LHCN-M2 (cell line): Measurements from ENCODE around the gene MYMX. TPM values are rescaled to one million over a fixed set of nuclear protein-coding genes. Genes with fewer than 3 reads are reported as not detected.
A peak's percentile ranks its signal among the peaks of the same experiment; 100 is the strongest.

Experiments used
- DNase-seq: peaks from one replicate; pipeline ENCODE4 v3.0.0-alpha.2; 2012; ENCODE audit warnings: low read depth
- total RNA-seq: library from RNA; depleted of rRNA; stranded (reverse); fragments of >200 nt; gene quantifications from 2 replicates; pipeline ENCODE4 v1.2.3, GENCODE V29; 2014

Gene MYMX
- total RNA-seq, 1 experiment from 2014 or later: 38.0 TPM

DNA sequence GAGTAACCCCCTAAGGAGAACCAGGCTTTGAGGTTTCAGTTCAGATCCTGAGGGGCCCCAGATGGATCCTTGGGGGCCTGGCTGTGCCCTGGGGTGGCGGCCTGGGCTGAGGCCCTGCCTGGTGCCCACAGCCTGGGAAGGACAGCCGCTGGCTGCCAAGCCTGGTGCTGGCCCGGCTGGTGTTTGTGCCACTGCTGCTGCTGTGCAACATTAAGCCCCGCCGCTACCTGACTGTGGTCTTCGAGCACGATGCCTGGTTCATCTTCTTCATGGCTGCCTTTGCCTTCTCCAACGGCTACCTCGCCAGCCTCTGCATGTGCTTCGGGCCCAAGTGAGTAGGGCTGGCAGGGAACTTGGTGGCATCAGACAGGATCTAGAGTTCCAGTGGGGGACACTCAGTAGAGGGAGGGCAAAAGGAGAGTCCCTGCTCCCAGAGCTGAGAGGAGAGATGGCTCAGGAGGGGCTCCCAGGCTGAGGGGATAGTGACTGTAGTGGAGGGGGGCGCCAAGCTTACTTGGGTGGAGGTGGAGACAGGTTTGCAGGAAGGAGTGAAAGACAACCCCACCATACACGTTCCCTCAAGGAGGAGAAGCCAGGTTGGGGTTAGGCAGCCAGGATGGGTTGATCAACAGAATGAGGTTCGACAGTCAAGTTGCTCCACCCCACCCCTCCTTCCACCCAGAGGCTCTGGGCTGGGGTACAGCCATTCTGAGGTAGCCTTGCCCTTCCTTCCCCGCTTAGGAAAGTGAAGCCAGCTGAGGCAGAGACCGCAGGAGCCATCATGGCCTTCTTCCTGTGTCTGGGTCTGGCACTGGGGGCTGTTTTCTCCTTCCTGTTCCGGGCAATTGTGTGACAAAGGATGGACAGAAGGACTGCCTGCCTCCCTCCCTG lies 16.2 kb downstream of the MYMX start:
- no peak for DNase-seq

DNA sequence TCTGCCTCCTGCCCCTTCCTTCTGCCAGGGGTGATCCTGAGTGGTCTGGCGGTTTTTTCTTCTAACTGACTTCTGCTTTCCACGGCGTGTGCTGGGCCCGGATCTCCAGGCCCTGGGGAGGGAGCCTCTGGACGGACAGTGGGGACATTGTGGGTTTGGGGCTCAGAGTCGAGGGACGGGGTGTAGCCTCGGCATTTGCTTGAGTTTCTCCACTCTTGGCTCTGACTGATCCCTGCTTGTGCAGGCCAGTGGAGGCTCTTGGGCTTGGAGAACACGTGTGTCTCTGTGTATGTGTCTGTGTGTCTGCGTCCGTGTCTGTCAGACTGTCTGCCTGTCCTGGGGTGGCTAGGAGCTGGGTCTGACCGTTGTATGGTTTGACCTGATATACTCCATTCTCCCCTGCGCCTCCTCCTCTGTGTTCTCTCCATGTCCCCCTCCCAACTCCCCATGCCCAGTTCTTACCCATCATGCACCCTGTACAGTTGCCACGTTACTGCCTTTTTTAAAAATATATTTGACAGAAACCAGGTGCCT lies 16.9 kb downstream of the MYMX start:
- DNase-seq: no peak

DNA sequence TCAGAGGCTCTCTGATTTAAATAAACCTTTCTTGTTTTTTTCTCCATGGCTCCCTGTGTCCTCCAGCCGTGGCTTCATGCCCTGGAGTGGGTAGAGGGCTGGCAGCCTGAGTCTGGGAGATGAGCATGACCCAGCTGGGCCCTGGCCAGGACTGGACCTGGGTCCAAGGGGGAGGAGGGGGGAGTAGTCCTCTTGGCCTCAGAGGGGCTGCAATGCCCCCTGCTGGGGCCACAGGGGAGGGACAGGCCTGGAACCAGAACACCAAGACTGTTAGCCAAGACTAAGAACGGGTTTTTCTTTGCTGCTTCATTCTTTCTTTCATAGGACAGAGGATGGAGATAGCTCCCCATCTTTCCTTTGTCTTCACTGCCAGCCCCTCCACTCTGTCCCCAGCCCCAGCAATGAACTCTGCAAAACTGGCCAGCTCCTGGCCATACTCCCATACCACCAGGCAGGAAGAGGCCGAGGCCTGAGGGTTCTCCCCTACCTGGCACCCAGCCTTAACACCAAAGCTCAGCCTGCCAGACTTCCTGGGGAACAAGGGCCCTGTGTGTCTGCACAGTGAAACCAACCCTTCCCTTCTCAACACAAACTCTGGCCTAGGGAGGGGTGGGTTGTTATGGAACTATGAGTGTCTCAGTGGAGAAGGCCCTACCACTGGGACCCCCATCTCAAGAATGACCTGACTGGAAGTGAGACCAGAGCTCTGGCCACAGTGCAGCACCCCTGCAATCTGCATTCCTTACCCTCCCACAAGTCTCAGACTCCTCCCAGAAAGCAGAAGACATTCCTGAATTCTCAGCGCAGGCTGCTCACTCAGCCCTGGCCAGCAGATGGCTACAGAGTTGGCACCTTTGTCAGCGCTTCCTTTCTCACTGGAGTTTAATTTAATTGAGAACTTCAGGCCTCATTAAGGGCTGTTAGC lies 17.6 kb downstream of the MYMX start:
- DNase-seq: peak; percentile 73

DNA sequence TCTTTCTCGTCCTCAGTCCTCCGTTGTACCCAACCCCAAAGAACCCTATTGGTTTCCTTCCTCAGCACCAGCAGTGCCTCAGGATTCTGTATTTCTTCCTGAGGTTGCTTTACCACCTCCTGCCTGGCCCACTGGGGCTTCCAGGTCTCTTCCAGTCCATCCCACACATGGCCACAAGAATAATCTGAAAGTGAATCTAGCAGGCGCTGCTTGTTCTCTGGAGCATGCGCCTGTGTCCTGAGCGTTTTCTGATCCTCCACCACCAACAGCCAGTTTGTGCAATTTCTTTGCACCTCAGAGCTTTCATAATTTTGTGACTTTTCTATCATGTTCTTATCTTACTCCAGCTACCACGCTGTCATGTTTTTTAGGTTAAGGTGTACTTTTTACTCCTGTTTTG lies 18.5 kb downstream of the MYMX start:
- no peak for DNase-seq

DNA sequence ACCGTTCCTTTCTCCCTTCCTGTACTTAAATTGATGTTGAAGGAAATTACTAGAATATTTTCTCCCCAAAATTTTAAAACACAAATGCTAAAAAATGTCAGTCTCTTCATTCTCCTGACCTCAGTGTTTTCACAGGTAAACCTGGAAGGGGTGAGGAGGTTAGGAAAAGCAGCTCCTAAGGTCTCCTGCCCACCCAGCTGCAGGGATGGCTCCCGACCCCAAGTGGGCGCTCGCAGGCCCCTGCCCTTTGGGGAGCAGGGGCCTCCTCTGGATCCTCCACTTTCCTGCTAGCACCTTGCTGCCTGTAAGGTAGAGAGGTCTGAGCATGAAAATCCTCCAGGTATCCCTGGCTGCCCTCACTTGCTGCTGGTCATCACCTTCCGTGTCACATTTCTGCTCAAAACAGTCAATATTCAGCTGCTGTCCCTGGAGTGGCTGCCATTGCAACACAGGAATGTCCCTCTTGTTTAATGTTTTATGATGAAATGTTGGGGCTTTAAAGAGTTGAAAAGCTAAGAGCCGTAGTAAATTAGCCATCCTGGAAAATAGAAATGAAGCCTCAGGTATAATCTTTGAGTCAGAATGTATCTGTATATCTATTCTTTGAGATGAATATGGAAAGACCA lies 19.3 kb downstream of the MYMX start:
- DNase-seq: no peak

DNA sequence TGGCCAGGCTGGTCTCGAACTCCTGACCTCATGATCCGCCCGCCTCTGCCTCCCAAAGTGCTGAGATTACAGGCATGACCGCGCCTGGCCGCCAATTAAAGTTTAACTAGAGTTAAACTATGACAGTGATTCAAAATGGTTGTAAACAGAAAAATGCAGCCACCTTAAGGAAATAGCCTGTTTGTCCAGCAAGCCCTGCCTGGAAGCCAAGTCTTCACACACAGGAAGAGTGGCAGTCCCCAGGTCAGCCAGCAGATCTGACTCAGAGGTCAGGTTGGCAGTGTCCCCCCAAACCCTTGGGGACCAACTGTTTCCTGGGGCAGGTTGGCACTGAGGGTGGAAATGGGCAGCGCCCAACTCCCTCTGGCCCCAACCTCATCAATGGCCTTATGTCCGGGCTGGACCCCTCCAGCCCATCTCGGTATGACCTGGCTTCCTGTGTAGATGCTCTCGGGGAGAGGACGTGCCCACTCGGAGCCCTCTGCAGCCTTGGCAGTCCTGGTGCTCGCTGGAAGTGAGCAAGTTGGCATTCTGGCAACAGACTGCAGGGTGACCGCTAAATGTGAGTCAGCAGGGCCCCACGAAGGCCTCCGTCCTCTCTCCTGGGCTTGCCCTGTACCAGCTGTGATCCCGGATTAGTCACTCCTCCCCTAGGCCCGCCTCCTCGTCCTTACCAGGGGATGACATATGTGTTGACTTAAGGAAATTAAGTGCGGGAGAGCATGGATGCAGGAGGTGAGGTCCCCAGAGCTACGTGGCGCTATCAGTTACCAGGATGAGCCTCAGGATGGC lies 20.5 kb downstream of the MYMX start:
- peak; percentile 99 for DNase-seq

DNA sequence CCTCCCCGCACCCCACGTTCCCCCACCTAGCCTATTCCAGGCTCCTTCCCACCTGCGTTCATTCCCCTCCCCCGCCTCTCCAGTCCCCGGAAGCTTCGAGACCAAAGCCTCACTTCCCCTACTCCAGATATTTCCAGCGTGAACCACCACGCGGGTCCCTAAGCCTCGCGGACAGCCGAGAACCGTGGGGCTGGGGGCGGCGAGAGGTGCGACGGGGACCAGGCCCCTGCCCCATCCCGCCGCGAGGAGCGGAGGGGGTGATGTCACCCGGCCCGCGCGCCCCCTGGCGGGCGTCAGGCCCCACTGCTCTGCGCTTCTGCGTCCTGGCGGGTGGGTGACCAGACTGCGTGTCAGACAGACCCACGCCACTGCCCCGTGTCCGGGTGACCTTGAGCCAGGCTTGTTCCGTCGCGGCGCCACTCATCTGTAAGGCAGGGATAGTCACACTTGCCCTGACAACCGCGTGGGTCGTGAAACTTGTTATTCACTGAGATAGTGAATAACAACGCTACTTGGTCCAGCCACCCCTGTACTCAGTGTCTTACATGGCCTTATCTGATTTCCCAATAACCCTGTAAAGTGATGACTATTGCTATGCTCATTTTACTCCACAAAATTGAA lies 21.2 kb downstream of the MYMX start:
- DNase-seq: peak; percentile 62

DNA sequence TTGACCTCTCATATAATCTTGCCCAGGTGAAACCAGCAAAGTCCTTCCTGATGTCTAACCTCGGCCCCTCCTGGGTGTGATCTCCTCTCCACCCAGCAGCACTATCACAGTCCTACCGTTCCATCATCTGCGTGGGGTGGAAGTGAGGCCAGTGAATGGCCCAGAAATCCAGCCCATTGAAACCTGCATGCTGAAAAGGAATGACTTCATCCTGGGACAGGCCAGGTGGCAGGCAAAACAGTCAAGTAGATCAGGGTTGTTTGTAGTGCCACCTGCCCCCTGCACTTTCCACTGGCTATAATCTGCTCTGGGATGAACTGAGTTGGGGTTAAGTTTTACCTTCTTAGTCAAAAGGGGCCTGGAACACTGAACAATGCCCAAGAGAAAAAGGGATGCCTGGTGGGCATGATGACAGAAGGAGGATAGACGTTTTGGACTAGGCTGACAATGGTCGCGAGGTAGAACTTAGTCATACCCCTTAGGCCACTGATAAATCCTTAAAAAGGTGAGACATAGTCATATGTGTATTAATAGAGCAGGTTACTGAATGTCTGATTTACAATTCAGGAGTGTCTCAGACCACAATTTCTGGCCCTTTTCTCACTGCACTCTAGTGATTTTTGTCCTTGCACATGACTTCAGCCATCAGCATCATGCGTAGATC lies 22.1 kb downstream of the MYMX start:
- DNase-seq: no peak

DNA sequence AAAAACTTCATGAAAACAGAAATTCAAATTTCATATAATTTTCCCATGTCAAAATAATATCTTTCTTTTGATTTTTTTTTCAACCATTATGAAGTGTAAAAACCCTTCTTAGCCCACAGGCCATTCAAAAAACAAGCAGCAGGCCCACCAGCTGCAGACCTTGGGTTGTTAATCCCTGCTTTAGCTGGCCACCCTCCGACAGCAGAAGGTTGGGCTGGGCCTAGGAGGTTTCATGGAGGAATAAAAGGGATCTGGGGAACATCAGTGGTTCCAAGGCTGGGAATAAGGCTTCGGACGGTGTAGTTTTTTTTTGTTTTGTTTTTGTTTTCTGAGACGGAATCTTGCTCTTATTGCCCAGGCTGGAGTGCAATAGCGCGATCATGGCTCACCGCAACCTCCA lies 26.6 kb downstream of the MYMX start:
- DNase-seq: no peak

DNA sequence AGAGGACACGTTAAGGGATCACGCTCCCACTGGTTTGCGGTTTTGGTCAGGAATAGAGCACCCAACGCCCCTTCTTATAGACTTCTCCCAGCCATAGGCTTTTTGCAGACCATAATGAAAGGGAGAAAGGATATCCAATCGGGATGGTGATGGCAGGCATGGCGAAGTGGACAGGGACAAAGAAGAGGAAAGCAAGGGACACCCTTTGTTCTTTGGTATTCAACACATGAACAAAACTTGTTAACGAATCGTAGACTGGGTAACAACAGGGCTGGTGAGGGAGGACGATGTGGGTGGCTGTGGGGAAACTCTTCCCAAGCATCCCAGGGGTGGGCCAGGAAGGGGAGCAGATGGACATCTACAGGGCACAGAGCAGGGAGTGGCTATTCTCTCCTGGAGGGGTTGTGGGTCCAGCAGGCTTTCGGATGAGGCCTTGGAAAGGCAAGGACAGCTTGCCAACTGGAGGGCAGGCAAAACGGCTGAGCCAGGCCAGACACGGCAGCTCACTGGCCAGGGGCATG lies 28.7 kb downstream of the MYMX start:
- DNase-seq: no peak

DNA sequence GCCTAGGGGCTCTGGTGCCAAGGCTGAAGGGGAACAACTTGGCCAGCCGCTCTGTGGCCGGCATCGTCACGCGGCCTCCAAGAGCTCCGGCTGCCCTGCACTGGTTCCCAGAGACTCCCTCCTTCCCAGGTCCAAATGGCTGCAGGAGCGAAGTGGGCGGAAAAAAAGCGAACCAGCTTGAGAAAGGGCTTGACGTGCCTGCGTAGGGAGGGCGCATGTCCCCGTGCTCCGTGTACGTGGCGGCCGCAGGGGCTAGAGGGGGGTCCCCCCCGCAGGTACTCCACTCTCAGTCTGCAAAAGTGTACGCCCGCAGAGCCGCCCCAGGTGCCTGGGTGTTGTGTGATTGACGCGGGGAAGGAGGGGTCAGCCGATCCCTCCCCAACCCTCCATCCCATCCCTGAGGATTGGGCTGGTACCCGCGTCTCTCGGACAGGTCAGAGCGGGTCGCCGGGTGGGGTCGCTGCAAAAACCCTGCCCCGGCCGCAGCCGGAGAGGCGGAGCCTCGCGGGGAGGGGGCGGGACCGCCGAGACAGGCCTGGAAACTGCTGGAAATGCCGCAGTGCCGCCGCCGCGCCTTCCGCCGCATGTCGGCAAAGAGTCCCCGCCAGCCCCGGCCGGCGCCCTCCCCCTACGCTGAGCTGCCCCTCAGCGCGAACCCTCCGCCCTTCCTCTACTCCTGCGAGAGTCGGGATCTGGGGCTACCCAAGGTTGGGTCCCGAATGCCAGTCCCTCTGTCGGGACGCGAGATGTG lies 29.4 kb downstream of the MYMX start:
- peak; percentile 78 for DNase-seq

DNA sequence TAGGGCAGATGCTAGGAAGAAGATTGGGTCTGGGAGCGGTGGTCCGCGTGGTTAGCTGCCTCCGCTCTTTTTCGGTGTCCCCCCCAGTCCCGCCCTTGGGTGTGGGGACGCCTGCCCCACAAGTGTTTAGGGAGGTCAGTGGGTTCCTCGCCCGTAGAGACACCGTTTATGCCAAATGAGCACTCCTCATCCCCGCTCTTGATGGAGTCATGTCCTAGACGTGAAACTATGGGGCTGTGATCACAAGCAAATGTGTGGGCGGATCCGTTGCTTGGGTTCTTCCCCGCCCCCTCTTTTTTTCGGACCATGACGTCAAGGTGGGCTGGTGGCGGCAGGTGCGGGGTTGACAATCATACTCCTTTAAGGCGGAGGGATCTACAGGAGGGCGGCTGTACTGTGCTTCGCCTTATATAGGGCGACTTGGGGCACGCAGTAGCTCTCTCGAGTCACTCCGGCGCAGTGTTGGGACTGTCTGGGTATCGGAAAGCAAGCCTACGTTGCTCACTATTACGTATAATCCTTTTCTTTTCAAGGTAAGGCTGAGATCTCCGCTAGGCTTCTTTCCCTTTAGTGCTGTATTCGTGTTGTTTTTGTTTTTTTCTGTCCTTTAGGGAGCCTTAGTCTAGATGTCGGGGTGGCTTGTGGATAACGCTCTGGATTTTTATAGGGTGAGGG lies 30.1 kb downstream of the MYMX start, which contains the start of gene HSP90AB1:
Gene HSP90AB1, plus strand, starts transcription at position 439 of the 675 bp plus-strand sequence. CDS start 1,529 bp downstream, outside the sequence.
- DNase-seq: peak; percentile 97

DNA sequence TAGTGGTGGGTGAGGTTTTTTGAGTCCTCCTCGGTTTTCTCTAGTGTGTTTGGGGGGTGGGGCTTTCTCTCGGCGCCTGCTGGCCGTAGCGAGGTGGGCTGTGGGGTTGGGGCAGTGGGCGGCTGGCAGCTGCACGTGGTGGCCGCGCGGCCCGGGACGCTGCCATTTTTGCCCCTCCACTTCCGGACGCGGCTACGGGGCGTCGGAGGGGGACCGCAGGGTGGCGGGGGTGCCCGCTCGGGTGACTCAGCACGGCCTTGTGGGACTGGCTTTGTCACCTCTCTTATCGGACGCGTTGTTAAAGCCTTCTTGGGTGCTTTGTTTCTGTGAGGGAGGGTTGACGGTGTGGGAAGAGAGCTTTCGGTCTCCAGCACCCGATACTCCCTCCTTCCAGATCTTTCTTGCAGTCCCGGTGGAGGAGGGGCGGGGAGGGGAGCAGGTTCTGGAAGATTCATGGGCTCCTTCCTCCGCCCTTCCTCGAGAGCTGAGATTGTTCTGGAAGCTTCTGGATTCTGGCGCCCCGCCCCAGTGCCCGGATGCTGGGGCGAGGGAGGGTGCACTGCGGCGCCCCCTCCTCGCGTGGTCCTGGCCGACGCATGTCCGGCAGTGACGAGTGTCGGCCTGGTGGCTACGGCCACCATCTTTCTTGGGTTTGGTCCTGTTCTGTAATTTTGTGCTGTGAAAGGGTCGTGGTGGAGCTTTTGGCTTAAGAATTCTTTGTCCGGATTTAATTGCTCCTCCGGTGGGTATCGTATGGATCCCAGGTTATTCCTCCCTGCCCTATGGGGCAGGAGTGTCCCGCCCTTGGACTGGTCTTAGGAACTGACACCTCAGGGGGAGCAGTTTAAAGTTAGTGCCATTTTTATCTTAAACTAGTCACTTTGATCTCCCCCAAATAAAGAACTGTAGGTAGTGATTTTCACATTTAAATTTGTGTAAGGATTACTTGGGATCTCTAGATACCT lies 30.9 kb downstream of the MYMX start:
- DNase-seq: peak; percentile 62

DNA sequence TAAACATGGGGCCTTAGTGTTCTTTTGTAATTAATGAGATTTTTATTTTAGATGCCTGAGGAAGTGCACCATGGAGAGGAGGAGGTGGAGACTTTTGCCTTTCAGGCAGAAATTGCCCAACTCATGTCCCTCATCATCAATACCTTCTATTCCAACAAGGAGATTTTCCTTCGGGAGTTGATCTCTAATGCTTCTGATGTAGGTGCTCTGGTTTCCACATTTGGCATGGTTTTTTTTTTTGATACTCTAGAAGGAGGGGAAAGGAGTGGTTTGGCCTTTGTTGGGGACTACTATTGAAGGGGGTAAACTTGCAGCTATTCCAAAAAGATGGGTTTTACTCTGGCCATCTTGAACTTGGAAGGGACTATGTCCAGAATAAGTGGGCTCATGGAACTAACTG lies 31.9 kb downstream of the MYMX start:
- no peak for DNase-seq

DNA sequence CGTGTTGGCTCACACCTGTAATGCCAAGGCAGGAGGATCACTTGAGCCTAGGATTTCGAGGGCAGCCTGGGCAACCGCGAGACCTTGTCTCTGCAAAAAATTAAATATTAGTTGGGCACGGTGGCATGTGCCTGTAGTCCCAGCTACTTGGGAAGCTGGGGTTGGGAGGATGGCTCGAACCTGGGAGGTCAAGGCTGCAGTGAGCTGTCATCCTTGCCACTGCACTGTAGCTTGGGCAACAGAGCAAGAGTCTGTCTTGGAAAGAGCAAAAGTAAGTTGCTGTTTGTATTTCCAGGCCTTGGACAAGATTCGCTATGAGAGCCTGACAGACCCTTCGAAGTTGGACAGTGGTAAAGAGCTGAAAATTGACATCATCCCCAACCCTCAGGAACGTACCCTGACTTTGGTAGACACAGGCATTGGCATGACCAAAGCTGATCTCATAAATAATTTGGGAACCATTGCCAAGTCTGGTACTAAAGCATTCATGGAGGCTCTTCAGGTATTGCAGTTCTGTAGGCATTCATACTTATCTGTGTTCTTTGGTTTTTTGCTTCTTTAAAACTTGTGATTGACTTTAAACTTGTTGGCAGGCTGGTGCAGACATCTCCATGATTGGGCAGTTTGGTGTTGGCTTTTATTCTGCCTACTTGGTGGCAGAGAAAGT lies 32.5 kb downstream of the MYMX start:
- DNase-seq: no peak

DNA sequence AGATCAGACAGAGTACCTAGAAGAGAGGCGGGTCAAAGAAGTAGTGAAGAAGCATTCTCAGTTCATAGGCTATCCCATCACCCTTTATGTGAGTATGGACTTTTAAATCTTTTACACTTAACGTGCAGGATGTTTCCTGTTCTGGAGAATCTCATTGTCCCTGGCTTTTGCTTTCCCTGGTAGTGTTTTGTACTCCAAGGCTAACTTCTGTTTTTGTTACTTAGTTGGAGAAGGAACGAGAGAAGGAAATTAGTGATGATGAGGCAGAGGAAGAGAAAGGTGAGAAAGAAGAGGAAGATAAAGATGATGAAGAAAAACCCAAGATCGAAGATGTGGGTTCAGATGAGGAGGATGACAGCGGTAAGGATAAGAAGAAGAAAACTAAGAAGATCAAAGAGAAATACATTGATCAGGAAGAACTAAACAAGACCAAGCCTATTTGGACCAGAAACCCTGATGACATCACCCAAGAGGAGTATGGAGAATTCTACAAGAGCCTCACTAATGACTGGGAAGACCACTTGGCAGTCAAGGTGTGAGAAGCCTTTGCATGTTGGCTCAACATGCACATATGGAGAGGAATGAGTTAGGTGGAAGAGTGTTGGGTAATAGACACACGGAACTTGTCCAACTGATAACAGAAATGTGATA lies 33.5 kb downstream of the MYMX start:
- no peak for DNase-seq
